ENCODE results near the gene PAQR3. TPM values are rescaled to one million over a fixed set of nuclear protein-coding genes. Genes with fewer than 3 reads are reported as not detected.
A peak's percentile ranks its signal among the peaks of the same experiment; 100 is the strongest.

The PAQR3 gene
- total RNA-seq, 3 donors from 2014 or later: 11.3 to 15.8 (median 14.9) TPM

DNA sequence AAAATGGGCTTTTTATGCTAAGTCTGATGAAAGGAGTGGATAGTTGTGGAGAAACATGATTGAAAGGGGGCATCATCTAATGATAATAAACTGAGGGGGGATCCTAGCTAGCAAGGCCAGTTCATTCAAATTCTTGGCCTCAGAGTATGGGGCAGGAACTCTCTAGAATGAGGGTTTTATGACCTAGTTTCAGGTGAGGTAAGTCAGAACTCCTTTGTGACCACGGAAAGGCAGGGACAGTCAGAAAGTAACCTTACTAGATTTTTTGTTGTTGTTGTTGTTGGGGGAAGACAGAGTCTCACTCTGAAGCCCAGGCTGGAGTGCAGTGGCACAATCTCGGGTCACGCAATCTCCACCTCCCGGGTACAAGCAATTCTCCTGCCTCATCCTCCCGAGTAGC, 1.5 kb upstream of the PAQR3 start:
- TF ChIP-seq, protein P1, sequence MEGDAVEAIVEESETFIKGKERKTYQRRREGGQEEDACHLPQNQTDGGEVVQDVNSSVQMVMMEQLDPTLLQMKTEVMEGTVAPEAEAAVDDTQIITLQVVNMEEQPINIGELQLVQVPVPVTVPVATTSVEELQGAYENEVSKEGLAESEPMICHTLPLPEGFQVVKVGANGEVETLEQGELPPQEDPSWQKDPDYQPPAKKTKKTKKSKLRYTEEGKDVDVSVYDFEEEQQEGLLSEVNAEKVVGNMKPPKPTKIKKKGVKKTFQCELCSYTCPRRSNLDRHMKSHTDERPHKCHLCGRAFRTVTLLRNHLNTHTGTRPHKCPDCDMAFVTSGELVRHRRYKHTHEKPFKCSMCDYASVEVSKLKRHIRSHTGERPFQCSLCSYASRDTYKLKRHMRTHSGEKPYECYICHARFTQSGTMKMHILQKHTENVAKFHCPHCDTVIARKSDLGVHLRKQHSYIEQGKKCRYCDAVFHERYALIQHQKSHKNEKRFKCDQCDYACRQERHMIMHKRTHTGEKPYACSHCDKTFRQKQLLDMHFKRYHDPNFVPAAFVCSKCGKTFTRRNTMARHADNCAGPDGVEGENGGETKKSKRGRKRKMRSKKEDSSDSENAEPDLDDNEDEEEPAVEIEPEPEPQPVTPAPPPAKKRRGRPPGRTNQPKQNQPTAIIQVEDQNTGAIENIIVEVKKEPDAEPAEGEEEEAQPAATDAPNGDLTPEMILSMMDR (IDR thresholded peaks at IDR 0.05): no peak
- Histone ChIP-seq H3K36me3 (ENCODE audit: low read depth) (no peaks in the 10 kb centered on the region), H3K4me1 (ENCODE audit: low read depth) (no peaks in the 10 kb centered on the region), H3K4me3 (no peak overlapping the region), H3K9me3 (no peaks in the 10 kb centered on the region)
- intact Hi-C loops (cut with DNase I, micrococcal nuclease): no loop called here
- no peak for DNase-seq
- ATAC-seq: no peak

DNA sequence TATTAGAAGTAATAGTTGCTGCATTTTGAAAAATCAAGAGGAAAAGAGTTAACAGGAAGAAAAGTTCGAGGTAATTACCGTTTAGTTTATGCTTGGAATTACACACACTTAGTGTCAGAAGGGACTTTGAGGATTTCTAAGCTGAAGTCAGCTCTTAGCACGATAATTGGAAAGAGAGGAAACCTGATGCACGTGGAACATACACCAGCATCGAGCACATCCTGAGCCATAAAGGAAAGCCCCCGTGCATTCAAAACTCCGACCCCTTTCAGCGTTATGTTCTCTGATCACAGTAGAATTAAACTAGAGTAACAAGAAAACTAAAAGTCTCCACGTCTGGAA, 400 bp upstream of the PAQR3 start:
- Histone ChIP-seq H3K9me3 (no peaks in the 10 kb centered on the region), H3K36me3 (ENCODE audit: low read depth) (no peaks in the 10 kb centered on the region), H3K4me3 (no peak overlapping the region), H3K4me1 (ENCODE audit: low read depth) (no peaks in the 10 kb centered on the region)
- intact Hi-C loops (cut with DNase I, micrococcal nuclease): no loop called here
- ATAC-seq (peak; percentile 10), DNase-seq (peak in 1 of 3 donors; percentile 23)
- TF ChIP-seq, protein P1 (IDR thresholded peaks at IDR 0.05): no peak

DNA sequence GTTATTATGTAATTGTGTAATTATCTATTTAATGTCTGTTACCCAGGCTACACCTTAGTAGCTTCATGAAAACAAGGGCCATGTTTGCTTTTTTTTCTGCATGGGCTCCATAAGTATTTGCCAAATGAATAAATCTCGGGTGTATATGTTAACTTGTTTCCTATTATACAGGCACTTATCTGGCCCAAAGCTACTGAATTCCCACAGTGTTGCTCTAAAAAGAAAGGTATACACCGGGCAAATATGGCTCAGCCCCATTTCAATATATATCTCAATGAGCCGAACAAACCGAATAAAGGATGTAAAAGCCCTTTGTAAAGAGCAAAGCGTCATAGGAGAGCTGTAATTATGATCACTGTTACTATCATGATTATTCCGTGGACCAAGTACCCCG, 767 bp downstream of the PAQR3 start:
- Histone ChIP-seq H3K36me3 (ENCODE audit: low read depth) (no peaks in the 10 kb centered on the region), H3K4me1 (ENCODE audit: low read depth) (no peaks in the 10 kb centered on the region), H3K4me3 (no peak overlapping the region), H3K9me3 (no peaks in the 10 kb centered on the region)
- DNase-seq: no peak
- TF ChIP-seq, protein P1 (IDR thresholded peaks at IDR 0.05): no peak
- intact Hi-C loops (cut with DNase I, micrococcal nuclease): no loop called here
- ATAC-seq: no peak

DNA sequence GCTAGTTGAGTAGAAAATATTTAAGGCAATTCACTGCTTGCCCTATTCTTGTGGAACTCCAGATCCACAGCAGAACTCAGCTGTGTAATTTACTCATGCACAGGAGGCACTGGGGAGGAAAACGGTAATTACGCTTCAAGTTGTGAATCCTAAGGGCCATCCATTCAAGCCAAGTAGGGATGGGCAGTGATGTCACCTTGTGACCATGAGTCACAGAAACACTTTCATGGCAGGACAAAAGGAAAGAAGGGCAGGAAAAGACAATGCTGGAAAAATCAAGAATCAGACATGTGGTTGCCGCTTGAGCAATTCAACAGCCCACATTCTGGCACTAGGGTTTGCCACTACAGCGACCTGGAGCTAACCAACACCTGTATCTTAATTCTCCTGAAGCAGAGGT, 1.4 kb downstream of the PAQR3 start:
- intact Hi-C loops (cut with DNase I, micrococcal nuclease): no loop called here
- Histone ChIP-seq H3K4me1 (ENCODE audit: low read depth) (no peaks in the 10 kb centered on the region), H3K4me3 (no peak overlapping the region), H3K9me3 (no peaks in the 10 kb centered on the region), H3K36me3 (ENCODE audit: low read depth) (no peaks in the 10 kb centered on the region)
- no peak for DNase-seq
- ATAC-seq: no peak
- TF ChIP-seq, protein P1 (IDR thresholded peaks at IDR 0.05): no peak

DNA sequence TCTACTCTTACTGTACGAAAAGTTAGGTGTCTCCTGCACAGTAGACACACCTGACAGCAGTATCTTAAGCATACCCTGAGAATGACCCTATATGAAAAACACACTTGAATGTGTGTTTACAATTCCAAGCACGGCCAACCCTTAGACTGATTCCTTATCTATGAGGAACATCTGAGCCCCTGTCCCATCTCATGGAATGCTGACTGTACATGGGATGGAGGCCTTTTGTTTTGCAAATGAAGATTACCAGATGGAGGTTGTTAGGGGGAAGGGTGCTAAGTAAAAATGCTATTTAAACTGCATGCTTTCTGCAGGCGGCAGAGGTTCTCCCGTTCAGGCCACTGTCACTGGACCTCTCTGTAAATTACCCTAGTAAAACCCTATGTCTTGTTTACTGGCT, 2.2 kb downstream of the PAQR3 start:
- intact Hi-C loops (cut with DNase I, micrococcal nuclease): no loop called here
- Histone ChIP-seq H3K4me3 (no peak overlapping the region), H3K9me3 (no peaks in the 10 kb centered on the region), H3K36me3 (ENCODE audit: low read depth) (no peaks in the 10 kb centered on the region), H3K4me1 (ENCODE audit: low read depth) (no peaks in the 10 kb centered on the region)
- no peak for ATAC-seq
- TF ChIP-seq, protein P1 (IDR thresholded peaks at IDR 0.05): no peak
- DNase-seq: no peak

DNA sequence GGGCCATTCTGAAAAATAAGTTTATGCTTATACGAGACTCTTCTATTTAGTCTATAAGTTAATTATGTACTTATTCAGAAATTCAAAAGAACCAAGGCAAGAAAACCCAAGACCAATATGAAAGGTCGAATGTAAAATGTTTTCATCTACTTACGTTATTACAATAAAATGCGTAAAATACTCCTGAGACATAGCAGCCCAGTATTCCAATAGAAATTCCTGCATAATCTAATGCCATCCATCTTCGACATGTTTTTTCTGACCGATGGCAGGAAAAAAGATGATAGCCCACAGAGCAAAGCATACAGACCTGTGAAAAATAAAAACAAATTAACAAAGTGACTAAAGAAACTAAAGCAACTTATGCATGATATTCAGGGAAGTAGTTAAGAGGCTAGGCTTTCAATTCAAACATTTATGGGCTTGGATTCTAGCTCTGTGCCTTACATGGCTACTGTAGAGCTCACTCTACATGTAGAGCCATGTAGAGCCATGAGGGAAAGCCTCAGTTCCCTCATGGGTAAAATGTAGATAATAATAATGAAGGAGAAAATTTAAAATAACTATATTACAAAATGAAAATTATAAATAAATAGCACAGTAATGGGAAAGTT, 9.1 kb downstream of the PAQR3 start:
- no peaks in the 10 kb centered on the region for H3K9me3 ChIP-seq
- no peaks in the 10 kb centered on the region for H3K4me1 ChIP-seq (ENCODE audit: low read depth)
- H3K36me3 ChIP-seq (ENCODE audit: low read depth): no peaks in the 10 kb centered on the region
- DNase-seq (no peak), ATAC-seq (no peak)
- TF ChIP-seq, protein P1 (IDR thresholded peaks at IDR 0.05): no peak
- intact Hi-C loops (cut with DNase I, micrococcal nuclease): no loop called here
- H3K4me3 ChIP-seq: no peak overlapping the region
